Type B pancreatic cell (in vitro differentiated cells): ENCODE results near the gene DHRS4. TPM values are rescaled to one million over a fixed set of nuclear protein-coding genes. Genes with fewer than 3 reads are reported as not detected.

Experiments
- DNase-seq: peaks from one replicate; pipeline ENCODE4 v3.0.0; 2021; ENCODE audit warnings: mixed read lengths; ENCODE audit not compliant: unreplicated experiment; ENCODE audit errors: extremely low spot score
- H3K27ac Mint-ChIP-seq: 2 replicates; pipeline ENCODE4 v1.8.0; 2021; ENCODE audit warnings: mild to moderate bottlenecking, mixed read lengths
- H3K27me3 Mint-ChIP-seq: 2 replicates; pipeline ENCODE4 v1.8.0; 2021; ENCODE audit warnings: mixed read lengths
- H3K36me3 Mint-ChIP-seq: 2 replicates; pipeline ENCODE4 v1.8.0; 2021; ENCODE audit warnings: mixed read lengths
- H3K4me1 Mint-ChIP-seq: one replicate; pipeline ENCODE4 v1.8.0; 2021; ENCODE audit warnings: mixed read lengths; ENCODE audit not compliant: unreplicated experiment
- H3K4me3 Mint-ChIP-seq: 2 replicates; pipeline ENCODE4 v1.8.0; 2021; ENCODE audit warnings: mild to moderate bottlenecking, mixed read lengths
- H3K9me3 Mint-ChIP-seq: 2 replicates; pipeline ENCODE4 v1.8.0; 2021; ENCODE audit warnings: mixed read lengths
- total RNA-seq: library from RNA; stranded (reverse); gene quantifications from 2 replicates; pipeline ENCODE4 v1.2.1, GENCODE V29; 2021; ENCODE audit warnings: low replicate concordance
- TF ChIP-seq, protein P1 (sequence below): fragments of 200-600 bp; sonication (generic); conservative IDR thresholded peaks from 2 replicates; pipeline ENCODE4 v1.5.0; 2021; ENCODE audit warnings: antibody characterized with exemption, mild to moderate bottlenecking

The DHRS4 gene
- total RNA-seq, 1 donor from 2014 or later, result 18.8 TPM

DNA sequence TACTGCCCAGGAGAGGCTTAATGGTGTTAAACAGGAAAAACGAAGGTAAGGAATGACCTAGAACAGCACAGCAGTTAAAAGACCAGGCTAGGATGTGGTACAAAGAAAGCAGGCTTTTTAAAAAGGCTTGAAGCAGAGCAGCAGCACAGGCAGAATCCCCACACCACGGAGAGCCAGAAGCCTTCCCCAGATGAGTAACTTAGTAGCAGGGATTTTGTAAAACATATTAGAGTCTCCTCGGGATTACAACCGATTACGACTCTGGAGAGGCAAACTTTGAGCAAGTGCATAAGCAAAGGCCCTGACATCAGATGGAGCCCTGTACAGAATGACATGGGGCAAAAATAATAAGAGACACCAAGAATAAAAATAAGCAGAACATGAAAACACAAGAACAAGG, 37.1 kb upstream of the DHRS4 start:
- Mint-ChIP-seq H3K4me1 (no peaks in the 10 kb centered on the region), H3K27ac (no peak overlapping the region), H3K27me3 (peaks cover 6% of the 10 kb centered on the region), H3K36me3 (no peaks in the 10 kb centered on the region), H3K9me3 (no peaks in the 10 kb centered on the region), H3K4me3 (no peak overlapping the region)
- DNase-seq, result peak; percentile 0
- TF ChIP-seq, protein P1, sequence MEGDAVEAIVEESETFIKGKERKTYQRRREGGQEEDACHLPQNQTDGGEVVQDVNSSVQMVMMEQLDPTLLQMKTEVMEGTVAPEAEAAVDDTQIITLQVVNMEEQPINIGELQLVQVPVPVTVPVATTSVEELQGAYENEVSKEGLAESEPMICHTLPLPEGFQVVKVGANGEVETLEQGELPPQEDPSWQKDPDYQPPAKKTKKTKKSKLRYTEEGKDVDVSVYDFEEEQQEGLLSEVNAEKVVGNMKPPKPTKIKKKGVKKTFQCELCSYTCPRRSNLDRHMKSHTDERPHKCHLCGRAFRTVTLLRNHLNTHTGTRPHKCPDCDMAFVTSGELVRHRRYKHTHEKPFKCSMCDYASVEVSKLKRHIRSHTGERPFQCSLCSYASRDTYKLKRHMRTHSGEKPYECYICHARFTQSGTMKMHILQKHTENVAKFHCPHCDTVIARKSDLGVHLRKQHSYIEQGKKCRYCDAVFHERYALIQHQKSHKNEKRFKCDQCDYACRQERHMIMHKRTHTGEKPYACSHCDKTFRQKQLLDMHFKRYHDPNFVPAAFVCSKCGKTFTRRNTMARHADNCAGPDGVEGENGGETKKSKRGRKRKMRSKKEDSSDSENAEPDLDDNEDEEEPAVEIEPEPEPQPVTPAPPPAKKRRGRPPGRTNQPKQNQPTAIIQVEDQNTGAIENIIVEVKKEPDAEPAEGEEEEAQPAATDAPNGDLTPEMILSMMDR, result no peak

- H3K4me3 Mint-ChIP-seq, result no peak overlapping the region
- no peaks in the 10 kb centered on the region for H3K4me1 Mint-ChIP-seq
- TF ChIP-seq, protein P1, result no peak
- no peaks in the 10 kb centered on the region for H3K36me3 Mint-ChIP-seq
- DNase-seq, result no peak
- peaks cover 13% of the 10 kb centered on the region for H3K27me3 Mint-ChIP-seq
- H3K27ac Mint-ChIP-seq, result no peak overlapping the region
- no peaks in the 10 kb centered on the region for H3K9me3 Mint-ChIP-seq
Observed at GRCh38 chr14:23922545-23922944, 31.0 kb upstream of the DHRS4 start.

DNA sequence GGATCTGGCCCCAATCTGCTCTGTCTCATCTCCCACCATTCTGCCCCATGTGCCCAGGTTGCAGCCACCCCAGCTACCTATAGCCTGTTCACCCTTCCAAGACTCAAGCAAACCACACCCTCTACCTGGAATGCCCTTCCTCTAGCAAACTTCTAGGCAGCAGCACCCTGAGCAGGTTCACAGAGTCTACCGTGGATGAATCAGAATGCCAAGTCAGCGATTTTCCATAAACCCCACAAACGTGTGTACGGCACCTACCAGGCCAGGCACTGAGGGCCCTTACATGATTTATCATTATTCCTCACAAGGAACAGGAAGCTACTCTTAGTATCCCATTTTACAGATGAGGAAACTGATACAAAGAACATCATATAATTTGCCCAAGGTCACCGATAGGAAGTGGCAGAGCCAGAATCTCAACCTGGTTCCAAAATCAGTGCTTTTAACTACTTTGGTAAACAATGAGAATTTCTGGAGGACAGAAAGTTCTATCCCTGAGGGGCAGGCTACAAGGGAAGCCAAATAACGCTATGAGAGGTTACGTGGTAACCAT, 28.0 kb upstream of the DHRS4 start:
- Mint-ChIP-seq H3K27ac (no peak overlapping the region), H3K4me3 (no peak overlapping the region), H3K9me3 (no peaks in the 10 kb centered on the region), H3K27me3 (peaks cover 15% of the 10 kb centered on the region), H3K36me3 (no peaks in the 10 kb centered on the region), H3K4me1 (peaks cover 5% of the 10 kb centered on the region)
- no peak for DNase-seq
- TF ChIP-seq, protein P1, result no peak

GRCh38 chr14:23926543-23926942, 27.0 kb upstream of the DHRS4 start:
- peaks cover 15% of the 10 kb centered on the region for H3K27me3 Mint-ChIP-seq
- H3K9me3 Mint-ChIP-seq, result no peaks in the 10 kb centered on the region
- H3K4me1 Mint-ChIP-seq, result peaks cover 5% of the 10 kb centered on the region
- no peaks in the 10 kb centered on the region for H3K36me3 Mint-ChIP-seq
- TF ChIP-seq, protein P1, result no peak
- no peak overlapping the region for H3K4me3 Mint-ChIP-seq
- H3K27ac Mint-ChIP-seq, result no peak overlapping the region
- no peak for DNase-seq

DNA sequence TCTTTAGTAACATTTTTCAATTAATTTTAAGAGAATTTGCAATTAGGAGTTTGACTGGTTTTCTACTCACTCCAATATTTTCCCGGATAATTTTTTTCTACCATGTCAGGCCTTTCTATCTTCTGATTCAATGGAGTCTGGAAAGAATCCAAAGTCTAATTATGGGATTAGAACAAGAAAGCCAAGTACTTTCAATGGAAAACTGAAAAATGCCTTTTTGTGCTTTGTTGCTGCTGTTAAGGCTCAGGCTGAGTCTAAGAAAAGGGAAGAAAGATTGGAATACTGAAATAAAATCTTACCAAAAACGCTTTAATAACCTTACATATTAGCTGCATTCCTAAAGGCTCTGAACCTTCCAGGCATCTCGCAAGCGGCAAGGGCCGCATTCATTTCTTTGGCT, 24.4 kb upstream of the DHRS4 start:
- H3K9me3 Mint-ChIP-seq, result no peaks in the 10 kb centered on the region
- peaks cover 5% of the 10 kb centered on the region for H3K4me1 Mint-ChIP-seq
- peaks cover 7% of the 10 kb centered on the region for H3K27me3 Mint-ChIP-seq
- H3K36me3 Mint-ChIP-seq, result no peaks in the 10 kb centered on the region
- H3K4me3 Mint-ChIP-seq, result no peak overlapping the region
- no peak overlapping the region for H3K27ac Mint-ChIP-seq
- no peak for DNase-seq
- TF ChIP-seq, protein P1, result no peak

DNA sequence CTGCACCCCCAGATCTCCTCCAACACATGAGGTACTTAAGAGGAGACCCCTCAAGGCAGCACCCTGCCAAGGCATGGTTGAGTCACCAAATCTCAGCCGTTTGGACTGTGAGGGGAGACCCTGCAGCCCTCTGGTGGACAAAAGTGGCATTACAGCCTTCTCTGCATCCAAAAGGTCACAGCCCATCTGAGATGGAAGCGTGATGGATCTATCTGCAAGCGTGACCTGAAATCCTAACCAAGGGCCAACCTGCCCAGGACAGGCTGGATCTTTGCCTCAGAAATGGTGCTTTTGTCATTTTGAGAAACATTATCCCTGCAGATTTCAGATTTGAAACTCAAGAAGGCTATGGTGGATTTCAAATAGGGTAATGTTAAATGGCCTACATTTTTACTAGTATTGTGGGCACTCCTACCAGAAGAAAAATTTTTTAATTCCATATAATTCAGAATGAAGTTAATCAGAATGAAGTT, 23.7 kb upstream of the DHRS4 start:
- Mint-ChIP-seq H3K9me3 (no peaks in the 10 kb centered on the region), H3K4me1 (peaks cover 5% of the 10 kb centered on the region), H3K27me3 (peaks cover 7% of the 10 kb centered on the region), H3K4me3 (no peak overlapping the region), H3K36me3 (no peaks in the 10 kb centered on the region), H3K27ac (peak overlapping the region; percentile 43)
- TF ChIP-seq, protein P1, result peak; percentile 89
- DNase-seq, result peak; percentile 82
